ENCODE results near the gene TTC32. TPM values are rescaled to one million over a fixed set of nuclear protein-coding genes. Genes with fewer than 3 reads are reported as not detected.

The TTC32 gene
- total and polyA plus RNA-seq, 2 of the 4 experiments (the other 2 are of a cell fraction), result 1.1 to 3.9 TPM

DNA sequence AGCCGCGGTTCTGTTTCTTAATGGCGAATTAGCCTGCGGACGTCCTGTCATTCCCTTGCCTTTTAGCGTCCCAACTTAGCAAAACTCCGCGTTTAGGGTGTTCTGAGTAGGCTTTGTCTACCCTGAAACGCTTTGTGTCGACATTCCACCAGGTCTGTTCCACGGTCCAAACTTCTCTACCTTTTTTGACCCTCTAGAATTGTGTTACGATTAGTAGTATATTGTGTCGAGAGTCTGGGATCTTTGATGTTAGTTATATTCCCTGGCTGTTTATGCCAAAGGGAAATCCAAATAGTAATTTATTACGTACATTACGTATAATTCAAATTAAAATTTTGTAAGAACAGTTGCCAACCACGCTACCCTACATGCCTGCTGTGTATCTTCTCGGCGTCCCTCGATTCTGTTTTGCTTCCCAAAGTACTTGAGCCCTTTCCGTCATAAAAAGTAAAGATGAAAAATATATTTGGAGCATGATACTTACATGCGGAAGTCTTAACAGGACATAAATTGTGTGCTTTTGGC lies 495 bp upstream of the TTC32 start:
- Histone ChIP-seq H3K23ac (ENCODE audit: low read depth, low read length) (peak overlapping the region; percentile 61), H3K27ac (ENCODE audit: insufficient read depth, low read length) (peak overlapping the region; percentile 95), H3K4me3 (ENCODE audit: insufficient read depth, low read depth, low read length) (peak overlapping the region; percentile 76), H3K79me1 (ENCODE audit: low read depth in 1 of 2, low read length in 2 of 2) (peaks cover 17 to 35% of the 10 kb centered on the region in 2 experiments), H2AFZ (replicated peaks; ENCODE audit: low read length, poor library complexity) (peak overlapping the region; percentile 99), H4K91ac (ENCODE audit: insufficient read depth, low read depth, low read length) (peak overlapping the region; percentile 87), H2BK20ac (ENCODE audit: low read depth, low read length) (no peak overlapping the region), H4K8ac (ENCODE audit: low read depth in 2 of 2, low read length in 2 of 2) (peak overlapping the region; percentile 94 to 100), H3K9me1 (ENCODE audit: insufficient read depth, low read length) (no peaks in the 10 kb centered on the region; the same call in 1 of the 2 replicates), H3K9me3 (ENCODE audit: control insufficient read depth, insufficient read depth, low read length) (no peaks in the 10 kb centered on the region), H3K4me1 (ENCODE audit: control insufficient read depth, insufficient read depth, low read length) (peaks cover 11% of the 10 kb centered on the region), H2AK5ac (ENCODE audit: low read depth, low read length) (peak overlapping the region; percentile 27; the same call in 1 of the 2 replicates), H4K20me1 (ENCODE audit: insufficient read depth, low read length) (peaks cover 10% of the 10 kb centered on the region; the same call in 1 of the 2 replicates), H3K18ac (ENCODE audit: low read depth, low read length) (peak overlapping the region; percentile 84), H2BK15ac (ENCODE audit: low read depth, low read length) (peak overlapping the region; percentile 13; the same call in 2 of the 3 replicates), H3K56ac (ENCODE audit: extremely low read depth, insufficient read depth, low read length) (peak overlapping the region; percentile 91), H2AK9ac (replicated peaks; ENCODE audit: low read depth, low read length, poor library complexity) (peak overlapping the region; percentile 61), H3K14ac (replicated peaks; ENCODE audit: low read depth, low read length) (peak overlapping the region; percentile 86), H3K27me3 (ENCODE audit: control insufficient read depth, insufficient read depth, low read length) (no peaks in the 10 kb centered on the region), H3K36me3 (ENCODE audit: control insufficient read depth, insufficient read depth, low read length) (0 out of 2 replicates have a peak, but pooled peaks cover 1% of the 10 kb centered on the region), H3K4ac (ENCODE audit: low read depth, low read length) (peak overlapping the region; percentile 99), H3K9ac (ENCODE audit: low read depth, low read length) (peak overlapping the region; percentile 93), H4K5ac (ENCODE audit: low read depth, low read length) (peak overlapping the region; percentile 96), H2BK5ac (ENCODE audit: low read depth, low read length, poor library complexity, severe bottlenecking) (peak overlapping the region; percentile 95), H3K4me2 (ENCODE audit: low read depth, low read length) (peak overlapping the region; percentile 91), H2BK120ac (ENCODE audit: low read depth, low read length) (peak overlapping the region; percentile 78)
- intact Hi-C loops (cut with micrococcal nuclease), result no loop called here
- in situ Hi-C loops (cut with MboI; ENCODE audit: low sequenced_read_pairs), result no loop called here
- ChIA-PET CTCF (interaction anchor here (0.7 kb wide), 1 partner anchor 1103 kb away, joined by 4 read pairs; no protein-coding TSS in a partner anchor), POLR2A (ENCODE audit: unreplicated experiment) (interaction anchor here (0.7 kb wide), 1 partner anchor 878 kb away, joined by 8 read pairs; no protein-coding TSS in a partner anchor)
- DNase-seq (no peak), ATAC-seq (ENCODE audit: low read depth) (peak; percentile 10; the same call in 1 of the 2 replicates)
- dilution Hi-C loops (cut with HindIII; ENCODE audit: low sequenced_read_pairs, unreplicated experiment), result no loop called here
- WGBS, 2 experiments (ENCODE audit: extremely low coverage in 2 of 2, insufficient read length in 1 of 2), result 0% methylated on average over 3 of the region's 21 CpGs; no CpG with 5 or more reads in 1 of the 2 experiments
- BruUV-seq (replicated peaks), result no TSS peak
- TF ChIP-seq RCOR1 (IDR thresholded peaks at IDR 0.05; ENCODE audit: insufficient replicate concordance, low read length), result no peak
- no peak for TF ChIP-seq NFE2L2 (IDR thresholded peaks at IDR 0.05; ENCODE audit: low read depth, low read length)
- no peak for TF ChIP-seq RAD21 (IDR thresholded peaks at IDR 0.05; ENCODE audit: low read length)
- TF ChIP-seq, protein P1, sequence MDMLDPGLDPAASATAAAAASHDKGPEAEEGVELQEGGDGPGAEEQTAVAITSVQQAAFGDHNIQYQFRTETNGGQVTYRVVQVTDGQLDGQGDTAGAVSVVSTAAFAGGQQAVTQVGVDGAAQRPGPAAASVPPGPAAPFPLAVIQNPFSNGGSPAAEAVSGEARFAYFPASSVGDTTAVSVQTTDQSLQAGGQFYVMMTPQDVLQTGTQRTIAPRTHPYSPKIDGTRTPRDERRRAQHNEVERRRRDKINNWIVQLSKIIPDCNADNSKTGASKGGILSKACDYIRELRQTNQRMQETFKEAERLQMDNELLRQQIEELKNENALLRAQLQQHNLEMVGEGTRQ (IDR thresholded peaks at IDR 0.05; ENCODE audit: low read depth, low read length), result no peak
- TF ChIP-seq FOS (IDR thresholded peaks at IDR 0.05; ENCODE audit: low read depth, low read length), result no peak
- TF ChIP-seq, protein P2, sequence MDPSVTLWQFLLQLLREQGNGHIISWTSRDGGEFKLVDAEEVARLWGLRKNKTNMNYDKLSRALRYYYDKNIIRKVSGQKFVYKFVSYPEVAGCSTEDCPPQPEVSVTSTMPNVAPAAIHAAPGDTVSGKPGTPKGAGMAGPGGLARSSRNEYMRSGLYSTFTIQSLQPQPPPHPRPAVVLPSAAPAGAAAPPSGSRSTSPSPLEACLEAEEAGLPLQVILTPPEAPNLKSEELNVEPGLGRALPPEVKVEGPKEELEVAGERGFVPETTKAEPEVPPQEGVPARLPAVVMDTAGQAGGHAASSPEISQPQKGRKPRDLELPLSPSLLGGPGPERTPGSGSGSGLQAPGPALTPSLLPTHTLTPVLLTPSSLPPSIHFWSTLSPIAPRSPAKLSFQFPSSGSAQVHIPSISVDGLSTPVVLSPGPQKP (IDR thresholded peaks at IDR 0.05; ENCODE audit: borderline replicate concordance, low read depth, low read length), result no peak
- TF ChIP-seq BHLHE40 (IDR thresholded peaks at IDR 0.05; ENCODE audit: low read depth, low read length), result no peak
- no peak for TF ChIP-seq POLR2A (IDR thresholded peaks at IDR 0.05; ENCODE audit: low read depth, low read length)
- TF ChIP-seq RFX5 (IDR thresholded peaks at IDR 0.05; ENCODE audit: low read depth, low read length), result no peak
- TF ChIP-seq MXI1 (IDR thresholded peaks at IDR 0.05; ENCODE audit: borderline replicate concordance, low read depth, low read length), result no peak
- TF ChIP-seq MAZ (IDR thresholded peaks at IDR 0.05; ENCODE audit: borderline replicate concordance, low read depth, low read length), result no peak
- TF ChIP-seq MAFK (IDR thresholded peaks at IDR 0.05; ENCODE audit: low read depth, low read length), result no peak
- TF ChIP-seq CHD1 (IDR thresholded peaks at IDR 0.05; ENCODE audit: low read depth, low read length), result no peak
- TF ChIP-seq, protein P3, sequence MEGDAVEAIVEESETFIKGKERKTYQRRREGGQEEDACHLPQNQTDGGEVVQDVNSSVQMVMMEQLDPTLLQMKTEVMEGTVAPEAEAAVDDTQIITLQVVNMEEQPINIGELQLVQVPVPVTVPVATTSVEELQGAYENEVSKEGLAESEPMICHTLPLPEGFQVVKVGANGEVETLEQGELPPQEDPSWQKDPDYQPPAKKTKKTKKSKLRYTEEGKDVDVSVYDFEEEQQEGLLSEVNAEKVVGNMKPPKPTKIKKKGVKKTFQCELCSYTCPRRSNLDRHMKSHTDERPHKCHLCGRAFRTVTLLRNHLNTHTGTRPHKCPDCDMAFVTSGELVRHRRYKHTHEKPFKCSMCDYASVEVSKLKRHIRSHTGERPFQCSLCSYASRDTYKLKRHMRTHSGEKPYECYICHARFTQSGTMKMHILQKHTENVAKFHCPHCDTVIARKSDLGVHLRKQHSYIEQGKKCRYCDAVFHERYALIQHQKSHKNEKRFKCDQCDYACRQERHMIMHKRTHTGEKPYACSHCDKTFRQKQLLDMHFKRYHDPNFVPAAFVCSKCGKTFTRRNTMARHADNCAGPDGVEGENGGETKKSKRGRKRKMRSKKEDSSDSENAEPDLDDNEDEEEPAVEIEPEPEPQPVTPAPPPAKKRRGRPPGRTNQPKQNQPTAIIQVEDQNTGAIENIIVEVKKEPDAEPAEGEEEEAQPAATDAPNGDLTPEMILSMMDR (conservative IDR thresholded peaks at IDR 0.05; ENCODE audit: low read depth, low read length), result no peak
- no peak for TF ChIP-seq SMC3 (IDR thresholded peaks at IDR 0.05; ENCODE audit: low read depth, low read length)

Data from IMR-90 (cell line).